ENCODE results near the gene GAP43.

GRCh38 chr3:115615001-115615814, 8.1 kb upstream of the GAP43 start:
- TF ChIP-seq FOXM1 (CRISPR knock-in tag; IDR thresholded peaks at IDR 0.05), result no peak
- no peak for TF ChIP-seq ZNF766 (CRISPR knock-in tag; IDR thresholded peaks at IDR 0.05; ENCODE audit: borderline replicate concordance)
- no peak for TF ChIP-seq MYC (CRISPR knock-in tag; IDR thresholded peaks at IDR 0.05; ENCODE audit: borderline replicate concordance)
- no peak for TF ChIP-seq SUZ12 (IDR thresholded peaks at IDR 0.05; ENCODE audit: low read depth, low read length)
- TF ChIP-seq SMAD1 (CRISPR knock-in tag; IDR thresholded peaks at IDR 0.05; ENCODE audit: borderline replicate concordance, low read depth), result no peak
- TF ChIP-seq HNRNPUL1 (IDR thresholded peaks at IDR 0.05; ENCODE audit: low read depth, low read length), result no peak
- TF ChIP-seq CTCF (CRISPR knock-in tag; IDR thresholded peaks at IDR 0.05), result no peak
- TF ChIP-seq FOXK2 (IDR thresholded peaks at IDR 0.05), result no peak
- TF ChIP-seq HNF1B (CRISPR knock-in tag; IDR thresholded peaks at IDR 0.05), result no peak
- no peak for TF ChIP-seq KLF13 (CRISPR knock-in tag; IDR thresholded peaks at IDR 0.05)
